Activated T-helper 1 cell treated with anti-CD3 and anti-CD28 coated beads, Interleukin-12 subunit alpha, Interleukin-12 subunit beta, Interleukin-2, Interleukin-4 antibody, amounts not matched to agents 30 ng/mL and 10 ng/mL and 1 ng/mL, durations not matched to agents 14 hours and 24 hours and 36 hours (primary cell): ENCODE measurements around the gene COX7B. TPM values are rescaled to one million over a fixed set of nuclear protein-coding genes. Genes with fewer than 3 reads are reported as not detected.

ENCODE experiments used
- DNase-seq: peaks from one replicate; pipeline ENCODE4 v3.0.0; 2021; ENCODE audit warnings: low spot score
- H3K27ac Mint-ChIP-seq: one replicate; pipeline ENCODE4 v1.8.0; 2021; ENCODE audit warnings: mild to moderate bottlenecking, mixed read lengths
- H3K27me3 Mint-ChIP-seq: one replicate; pipeline ENCODE4 v1.8.0; 2022; ENCODE audit warnings: mild to moderate bottlenecking, moderate library complexity, mixed read lengths; ENCODE audit not compliant: insufficient read depth
- H3K36me3 Mint-ChIP-seq: one replicate; pipeline ENCODE4 v1.8.0; 2021; ENCODE audit warnings: low read depth, mixed read lengths
- H3K4me1 Mint-ChIP-seq: one replicate; pipeline ENCODE4 v1.8.0; 2021; ENCODE audit warnings: low read depth, mixed read lengths
- H3K4me3 Mint-ChIP-seq: one replicate; pipeline ENCODE4 v1.8.0; 2021; ENCODE audit warnings: mild to moderate bottlenecking, moderate library complexity, mixed read lengths
- H3K9me3 Mint-ChIP-seq: one replicate; pipeline ENCODE4 v1.8.0; 2021; ENCODE audit warnings: mixed read lengths
- intact Hi-C: fragments of 100-400 bp; cut with micrococcal nuclease; formaldehyde crosslinking; loops from one replicate; pipeline ENCODE4 v1.15.1; 2024
- total RNA-seq: library from RNA; stranded (reverse); gene quantifications from 2 replicates; pipeline ENCODE4 v1.2.3, GENCODE V29; 2022

COX7B gene
- total RNA-seq, 1 donor from 2014 or later = 272 TPM

- H3K27ac Mint-ChIP-seq = no peak overlapping the region
- intact Hi-C loops = no loop called here
- H3K27me3 Mint-ChIP-seq = no peaks in the 10 kb centered on the region
- DNase-seq = no peak
- H3K9me3 Mint-ChIP-seq = peaks cover 3% of the 10 kb centered on the region
- H3K4me3 Mint-ChIP-seq = no peak overlapping the region
- H3K4me1 Mint-ChIP-seq = peaks cover 9% of the 10 kb centered on the region
- peaks cover 2% of the 10 kb centered on the region for H3K36me3 Mint-ChIP-seq
These were observed 52.9 kb downstream of the COX7B start for GRCh38 chrX:77952173-77952572.

GRCh38 chrX:77953302-77953701, 54.0 kb downstream of the COX7B start:
- Mint-ChIP-seq H3K4me3 (no peak overlapping the region), H3K9me3 (peaks cover 7% of the 10 kb centered on the region), H3K4me1 (peaks cover 19% of the 10 kb centered on the region), H3K36me3 (peaks cover 7% of the 10 kb centered on the region), H3K27ac (no peak overlapping the region), H3K27me3 (no peaks in the 10 kb centered on the region)
- no peak for DNase-seq
- intact Hi-C loops = no loop called here

- DNase-seq = no peak
- Mint-ChIP-seq H3K4me3 (no peak overlapping the region), H3K4me1 (peaks cover 21% of the 10 kb centered on the region), H3K36me3 (peaks cover 7% of the 10 kb centered on the region), H3K27me3 (no peaks in the 10 kb centered on the region), H3K27ac (no peak overlapping the region), H3K9me3 (peaks cover 7% of the 10 kb centered on the region)
- intact Hi-C loops = no loop called here
These were observed 54.4 kb downstream of the COX7B start for GRCh38 chrX:77953708-77954107.

Other genes with a start within 250 kb of the COX7B start
- 63.9 and 72.7 TPM in 2 replicates for gene ATRX, start 113.3 kb upstream of the COX7B start, total RNA-seq
- gene MAGT1, start 4.0 kb upstream of the COX7B start, total RNA-seq = 44.4 and 46.2 TPM in 2 replicates
- gene ATP7A, start 11.2 kb downstream of the COX7B start, total RNA-seq = 6.1 and 6.9 TPM in 2 replicates
- gene PGAM4, start 70.2 kb downstream of the COX7B start, total RNA-seq = 0.39 and 0.47 TPM in 2 replicates
- gene PGK1, start 204.8 kb downstream of the COX7B start, total RNA-seq = 799 and 814 TPM in 2 replicates
- gene TAF9B, start 240.2 kb downstream of the COX7B start, total RNA-seq = 14.9 and 15.0 TPM in 2 replicates